ENCODE results near the gene LRRC31.

Gene LRRC31

GRCh38 chr3:169869484-169870220, at the start of gene LRRC31:
Gene LRRC31, minus strand, starts transcription at chr3:169869935. Its CDS starts 128 bp downstream, at chr3:169869807.
- no peak for DNase-seq

- no peak for DNase-seq
Measured at GRCh38 chr3:169914321-169914720, 44.6 kb upstream of the LRRC31 start.

DNA sequence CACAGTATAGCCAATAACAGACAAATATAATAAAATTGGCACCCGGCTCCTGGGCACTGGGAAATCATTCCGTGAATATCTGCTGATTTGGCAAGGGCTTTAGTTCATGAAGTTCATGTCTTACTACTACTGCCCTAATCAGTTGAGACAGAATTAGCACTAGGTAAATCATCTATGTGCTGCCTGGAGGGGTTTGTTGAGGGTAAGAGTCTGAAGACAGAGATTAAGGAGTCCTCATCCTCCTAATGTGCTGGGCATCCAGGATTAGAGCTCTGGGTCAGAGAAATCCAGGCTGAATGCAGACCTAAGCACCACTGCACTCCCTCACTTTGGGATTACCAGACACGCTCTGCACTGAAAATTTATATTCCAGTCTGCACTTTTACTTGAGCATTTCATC, 43.6 kb upstream of the LRRC31 start:
- DNase-seq: no peak

DNA sequence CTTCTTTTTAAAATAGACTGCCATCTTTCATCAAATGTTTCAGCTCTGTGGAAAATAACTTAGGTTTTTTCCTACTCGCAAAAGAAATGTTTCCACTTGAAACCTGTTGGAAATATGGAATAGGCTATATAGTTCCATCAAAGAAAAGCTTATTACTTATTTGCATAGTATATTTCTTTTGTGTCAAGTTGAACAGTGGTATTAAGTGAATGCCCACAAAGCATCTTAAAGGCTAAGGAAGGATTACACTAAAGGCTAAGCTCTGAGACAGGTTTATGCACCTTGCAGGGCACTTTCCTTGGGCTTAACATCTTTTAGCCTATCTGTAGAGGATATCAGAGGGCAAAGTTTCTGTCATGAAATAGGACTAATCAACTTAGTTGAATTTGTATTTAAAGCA, 41.5 kb upstream of the LRRC31 start, which contains the start of gene SAMD7:
SAMD7 (plus strand) TSS at position 301 of the 400 bp plus-strand sequence. CDS start 7,927 bp downstream, outside the sequence.
- no peak for DNase-seq

GRCh38 chr3:169907944-169908343, 38.2 kb upstream of the LRRC31 start:
- DNase-seq: no peak

- DNase-seq: no peak
Measured at GRCh38 chr3:169907476-169907875, 37.7 kb upstream of the LRRC31 start.

- DNase-seq: no peak
Measured at GRCh38 chr3:169905404-169905803, 35.7 kb upstream of the LRRC31 start.

DNA sequence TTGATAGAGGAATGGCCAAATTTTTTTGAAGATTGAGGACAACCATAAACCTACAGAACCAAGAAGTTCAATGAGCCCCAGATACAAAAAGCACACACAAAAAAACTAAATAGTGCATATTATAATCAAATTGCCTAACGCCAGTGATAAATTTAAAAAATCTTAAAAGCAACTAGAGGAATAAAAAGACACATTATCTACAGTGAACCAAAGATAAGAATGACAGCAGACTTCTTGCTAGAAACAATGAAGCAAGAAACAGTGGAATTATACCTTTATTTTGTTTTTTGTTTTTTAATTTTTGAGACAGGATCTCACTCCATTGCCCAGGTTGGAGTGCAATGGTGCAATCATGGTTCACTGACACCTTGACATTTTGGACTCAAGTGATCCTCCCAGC, 31.7 kb upstream of the LRRC31 start:
- no peak for DNase-seq

- no peak for DNase-seq
Measured at GRCh38 chr3:169897284-169897683, 27.5 kb upstream of the LRRC31 start.

DNA sequence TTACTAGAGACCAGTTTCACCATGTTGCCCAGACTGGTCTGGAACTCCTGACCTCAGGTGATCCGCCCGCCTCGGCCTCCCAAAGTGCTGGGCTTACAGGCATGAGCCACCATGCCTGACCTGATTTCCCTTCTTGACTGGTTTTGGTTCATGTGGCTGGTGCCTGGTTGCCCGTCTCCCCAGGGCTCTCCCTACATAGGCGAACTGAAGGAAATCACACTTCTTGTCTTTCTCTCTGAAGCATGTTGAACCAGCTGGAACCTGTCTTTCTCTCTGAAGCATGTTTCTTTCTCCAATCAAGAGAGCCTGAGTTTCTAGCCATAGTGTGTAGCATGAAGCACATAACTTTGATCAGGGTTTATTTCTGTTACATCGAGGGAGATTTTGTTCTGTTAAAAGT, 25.3 kb upstream of the LRRC31 start:
- DNase-seq: no peak

DNA sequence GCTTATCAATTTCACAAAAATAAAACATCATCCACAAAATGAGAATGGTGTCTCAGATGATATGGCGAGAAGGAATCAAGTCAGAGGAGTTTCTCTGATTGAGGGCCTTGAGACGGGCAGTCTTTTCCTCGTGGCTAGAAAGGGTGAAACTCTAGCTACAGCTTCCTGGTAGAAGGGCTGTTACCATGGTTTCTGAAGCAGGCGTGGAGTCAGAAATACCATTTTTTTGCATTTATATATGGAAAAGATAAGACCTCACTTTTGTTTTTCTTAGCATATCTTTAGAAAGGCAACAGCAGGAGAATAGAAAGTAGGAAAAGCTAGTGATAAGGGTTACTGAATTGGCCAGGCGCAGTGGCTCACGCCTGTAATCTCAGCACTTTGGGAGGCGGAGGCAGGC, 24.4 kb upstream of the LRRC31 start:
- no peak for DNase-seq

GRCh38 chr3:169891886-169892285, 22.2 kb upstream of the LRRC31 start:
- no peak for DNase-seq

- no peak for DNase-seq
Measured at GRCh38 chr3:169886671-169887070, 16.9 kb upstream of the LRRC31 start.

- no peak for DNase-seq
Measured at GRCh38 chr3:169880576-169881250, 11.0 kb upstream of the LRRC31 start.

DNA sequence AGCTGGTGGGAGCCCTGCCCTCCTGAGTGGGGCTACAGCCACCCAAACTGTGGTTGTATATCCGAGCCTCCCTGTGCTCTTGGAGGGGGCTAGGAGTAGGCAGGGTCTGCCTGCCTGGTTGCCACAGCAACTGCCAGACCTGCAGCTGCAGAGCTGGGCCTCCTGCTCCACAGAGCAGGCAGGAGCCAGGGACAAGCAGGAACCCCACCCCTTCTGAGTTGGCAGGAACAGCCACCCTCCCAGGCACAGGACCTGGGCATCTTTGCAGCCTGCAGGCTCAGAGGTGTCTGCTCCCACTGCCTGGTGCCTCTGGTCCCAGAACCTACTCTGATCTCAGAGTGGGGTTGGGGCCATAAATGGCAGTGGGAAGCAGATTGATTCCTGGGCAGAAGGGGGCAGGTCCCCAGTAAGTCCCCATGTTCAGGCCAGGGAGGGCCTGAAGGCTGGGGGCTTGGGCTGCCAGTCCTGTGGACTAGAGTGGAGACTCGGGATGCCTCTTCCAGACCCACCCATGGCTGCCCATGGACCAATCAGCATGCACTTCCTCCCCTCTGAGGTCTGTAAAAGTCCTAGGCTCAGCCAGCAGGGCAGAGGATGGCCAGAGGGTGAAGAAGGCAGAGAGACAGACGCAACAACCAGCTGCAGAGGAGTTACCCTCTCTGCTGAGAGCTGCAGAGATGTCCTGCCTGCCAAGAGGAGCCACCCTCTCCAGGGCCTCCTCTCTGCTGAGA, 10.3 kb upstream of the LRRC31 start:
- no peak for DNase-seq

DNA sequence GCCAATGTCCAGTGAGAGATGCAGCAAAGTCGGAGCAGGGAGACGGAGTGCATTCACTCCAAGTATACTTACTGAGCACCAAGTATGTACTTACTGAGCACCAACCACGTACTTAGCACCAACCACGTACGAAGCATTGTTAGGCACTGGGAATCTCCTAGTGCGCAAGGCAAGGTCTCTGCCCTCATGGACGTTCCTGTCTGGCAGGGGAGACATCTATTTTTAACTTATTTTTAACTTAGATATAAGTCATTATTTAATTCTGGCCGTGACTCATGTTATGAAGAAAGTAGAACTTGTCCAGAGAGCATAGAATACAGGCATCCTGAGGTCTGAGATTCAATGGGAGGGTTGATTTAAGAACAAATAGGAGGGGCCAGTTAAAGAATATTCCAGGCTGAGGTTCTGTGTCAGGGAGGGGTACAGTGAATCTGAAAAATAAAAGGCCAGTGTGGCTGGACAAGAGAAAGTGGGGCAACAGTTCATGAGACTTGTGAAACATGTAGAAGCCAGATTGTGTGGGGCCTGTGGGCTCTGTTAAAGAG, 9.3 kb upstream of the LRRC31 start:
- no peak for DNase-seq

DNA sequence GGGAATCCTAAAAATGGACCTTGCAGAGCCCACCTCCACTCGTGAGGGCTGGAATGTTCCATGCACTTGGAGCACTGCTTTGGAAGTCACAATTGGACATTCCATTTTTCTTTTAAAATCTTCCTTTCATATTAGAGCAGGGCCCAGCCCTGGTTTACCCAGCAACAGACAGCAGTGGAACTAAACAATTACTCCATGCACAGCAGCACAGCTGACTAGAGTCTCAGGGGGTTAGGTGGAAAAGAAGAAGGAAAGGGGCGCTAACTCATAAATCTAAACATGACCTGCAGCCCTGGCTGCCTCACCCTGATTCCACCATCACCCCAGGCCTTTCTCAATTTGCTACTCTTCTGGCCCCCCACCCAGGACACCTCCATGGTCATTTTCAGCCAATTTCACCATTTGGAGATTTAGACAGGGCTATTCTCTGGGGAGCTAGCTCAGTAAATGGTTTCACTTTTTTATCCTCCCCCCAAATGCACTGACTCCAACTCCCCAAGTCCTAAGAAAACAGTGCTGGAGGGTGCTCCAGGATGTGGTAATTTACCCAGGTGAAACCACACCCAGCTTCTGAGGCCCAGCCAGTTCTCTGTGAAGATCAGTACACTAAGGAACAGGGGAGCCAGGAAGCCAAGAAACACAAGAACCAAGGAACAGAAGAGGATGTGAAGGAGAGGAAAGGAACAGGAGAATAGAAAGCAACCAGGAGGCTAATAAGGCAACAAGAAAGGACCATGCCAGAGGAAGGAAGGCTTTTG, 1.6 kb upstream of the LRRC31 start:
- no peak for DNase-seq

GRCh38 chr3:169868369-169868768, 1.4 kb downstream of the LRRC31 start:
- DNase-seq: no peak

DNA sequence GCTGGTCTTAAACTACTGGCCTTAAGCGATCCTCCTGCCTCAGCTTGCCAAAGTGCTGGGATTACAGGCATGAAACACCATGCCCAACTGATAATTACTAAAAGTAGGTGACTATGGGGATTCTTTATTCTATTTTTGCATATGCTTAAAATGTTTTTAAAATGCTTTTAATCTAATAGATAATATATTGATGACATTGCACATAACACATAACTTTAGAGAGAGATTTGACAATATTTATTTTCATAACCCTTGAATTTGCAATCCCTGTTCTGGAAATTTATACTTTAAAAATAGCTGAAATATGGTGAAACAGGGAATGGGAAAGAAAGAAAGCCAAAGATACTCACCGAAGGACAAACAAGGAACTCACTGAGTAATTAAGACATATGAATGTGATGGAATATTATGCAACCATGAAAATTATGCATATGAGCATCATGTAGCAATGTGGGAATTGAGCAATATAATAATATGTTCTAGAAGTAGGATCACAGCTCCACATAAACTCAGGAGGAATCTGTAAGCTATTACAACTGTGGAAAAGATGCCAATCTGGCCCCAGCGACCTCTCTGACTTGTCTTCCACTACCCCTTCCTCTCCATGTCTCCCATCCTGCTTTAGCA, 2.0 kb downstream of the LRRC31 start:
- DNase-seq: no peak

GRCh38 chr3:169865176-169865767, 4.5 kb downstream of the LRRC31 start:
- peak in 1 of 2 donors; percentile 10 for DNase-seq

DNA sequence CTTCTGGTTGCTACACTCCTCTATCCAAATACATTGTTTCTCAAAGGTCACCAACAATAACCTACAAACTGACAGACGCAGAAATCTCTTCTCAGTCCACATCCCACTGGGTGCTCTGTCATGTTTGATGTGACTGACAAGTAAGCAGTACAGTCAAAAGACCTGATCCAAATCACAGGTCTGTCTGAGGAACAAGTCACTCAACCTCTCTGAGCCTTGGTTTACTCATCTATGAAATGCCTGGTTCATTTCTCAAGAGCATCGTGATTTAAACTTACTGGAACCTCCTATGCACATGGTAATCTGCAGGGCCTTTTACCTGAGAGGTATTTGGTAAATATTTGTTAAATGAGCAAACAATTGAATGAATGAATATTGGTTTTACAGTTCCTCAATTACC, 5.5 kb downstream of the LRRC31 start:
- DNase-seq: no peak

GRCh38 chr3:169863458-169863899, 6.3 kb downstream of the LRRC31 start:
- peak; percentile 66 to 71 for DNase-seq
